GM12874 (cell line): Measurements from ENCODE around the gene MYCL.

Experiments
- TF ChIP-seq, protein P1 (sequence below): IDR thresholded peaks from 2 replicates; pipeline ENCODE4 v1.5.1; 2011; ENCODE audit warnings: low read depth, mild to moderate bottlenecking, control low read depth, low read length, moderate library complexity; ENCODE audit not compliant: insufficient read depth

Gene MYCL

DNA sequence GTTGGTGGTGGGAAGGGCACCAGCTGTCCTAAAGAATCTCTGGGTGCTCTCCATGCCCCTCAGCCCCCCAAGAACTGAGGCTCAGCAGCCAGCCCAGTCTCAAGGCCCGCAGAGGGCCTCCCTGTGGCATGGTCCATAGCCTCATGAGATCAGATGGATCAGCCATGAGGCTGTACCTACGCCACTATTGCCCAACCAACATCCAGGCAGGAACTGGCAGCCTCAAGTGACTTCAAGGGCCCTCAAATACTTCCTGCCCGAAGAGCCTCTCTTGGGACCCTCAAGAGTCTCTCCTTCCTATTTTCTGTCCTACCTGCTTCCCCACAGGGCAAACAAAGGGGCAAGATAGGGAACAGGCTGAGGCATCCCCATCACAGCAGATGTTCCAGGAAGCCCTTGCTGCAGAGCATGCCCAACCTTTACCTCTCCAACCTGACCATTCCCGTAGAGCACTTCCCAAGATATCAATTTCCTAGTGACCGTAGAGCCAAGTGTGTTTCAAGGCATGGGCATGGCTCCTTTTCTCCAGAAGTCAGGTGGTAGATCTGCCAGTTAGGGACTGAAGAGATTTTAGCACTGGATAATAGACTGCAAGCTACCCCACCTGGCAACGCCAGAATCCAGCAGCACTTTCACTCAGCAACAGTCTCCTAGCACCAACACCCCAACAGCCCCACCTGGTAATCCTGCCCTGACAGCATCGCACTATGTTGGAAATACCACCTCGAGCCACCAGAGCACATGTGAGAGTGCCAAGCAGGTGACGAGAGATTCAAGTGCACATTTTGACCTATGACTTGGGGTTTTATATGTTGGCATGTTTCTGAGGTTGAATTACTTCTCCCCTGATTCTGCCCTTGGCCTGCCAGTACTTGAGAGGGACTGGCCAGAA lies 39.5 kb upstream of the MYCL start:
- TF ChIP-seq, protein P1, sequence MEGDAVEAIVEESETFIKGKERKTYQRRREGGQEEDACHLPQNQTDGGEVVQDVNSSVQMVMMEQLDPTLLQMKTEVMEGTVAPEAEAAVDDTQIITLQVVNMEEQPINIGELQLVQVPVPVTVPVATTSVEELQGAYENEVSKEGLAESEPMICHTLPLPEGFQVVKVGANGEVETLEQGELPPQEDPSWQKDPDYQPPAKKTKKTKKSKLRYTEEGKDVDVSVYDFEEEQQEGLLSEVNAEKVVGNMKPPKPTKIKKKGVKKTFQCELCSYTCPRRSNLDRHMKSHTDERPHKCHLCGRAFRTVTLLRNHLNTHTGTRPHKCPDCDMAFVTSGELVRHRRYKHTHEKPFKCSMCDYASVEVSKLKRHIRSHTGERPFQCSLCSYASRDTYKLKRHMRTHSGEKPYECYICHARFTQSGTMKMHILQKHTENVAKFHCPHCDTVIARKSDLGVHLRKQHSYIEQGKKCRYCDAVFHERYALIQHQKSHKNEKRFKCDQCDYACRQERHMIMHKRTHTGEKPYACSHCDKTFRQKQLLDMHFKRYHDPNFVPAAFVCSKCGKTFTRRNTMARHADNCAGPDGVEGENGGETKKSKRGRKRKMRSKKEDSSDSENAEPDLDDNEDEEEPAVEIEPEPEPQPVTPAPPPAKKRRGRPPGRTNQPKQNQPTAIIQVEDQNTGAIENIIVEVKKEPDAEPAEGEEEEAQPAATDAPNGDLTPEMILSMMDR: no peak

DNA sequence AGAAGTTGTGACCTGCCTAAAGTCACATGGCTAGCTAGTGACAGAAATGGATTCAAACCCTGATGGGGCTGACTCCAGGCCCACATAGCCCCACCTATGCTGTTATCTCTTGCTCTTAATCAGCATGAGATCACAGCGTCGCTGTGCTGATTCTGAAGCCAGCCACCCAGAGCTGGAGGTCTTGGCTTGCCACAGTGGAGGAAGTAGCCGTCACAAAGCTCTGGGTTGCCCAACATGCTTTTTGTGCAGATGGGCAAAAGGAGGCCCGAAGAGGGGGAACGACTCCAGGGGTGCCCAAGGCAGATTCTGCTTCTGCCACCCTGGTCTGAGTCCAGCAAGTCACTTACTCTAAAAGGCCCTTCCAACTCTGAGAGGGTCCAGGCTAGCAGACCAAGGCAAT lies 38.5 kb upstream of the MYCL start:
- TF ChIP-seq, protein P1: no peak

DNA sequence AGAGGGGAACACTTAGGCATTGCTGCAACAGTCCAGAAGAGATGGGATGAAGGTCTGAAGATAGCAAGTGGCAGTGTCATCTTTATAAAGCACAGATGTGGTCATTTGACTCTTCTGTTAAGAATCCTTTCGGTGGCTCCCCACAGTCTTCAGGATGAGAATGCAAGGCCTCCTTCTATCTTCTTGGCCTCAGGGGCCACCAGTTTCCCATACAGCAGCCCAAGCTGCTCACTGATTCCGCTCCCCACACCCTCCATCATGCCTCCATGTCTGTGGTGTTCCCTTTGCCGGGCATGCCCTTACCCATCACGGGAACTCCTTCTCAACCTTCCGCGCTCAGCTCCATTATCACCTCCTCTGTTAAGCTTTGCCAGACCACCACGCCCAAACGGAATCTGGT lies 37.1 kb upstream of the MYCL start:
- TF ChIP-seq, protein P1: no peak

DNA sequence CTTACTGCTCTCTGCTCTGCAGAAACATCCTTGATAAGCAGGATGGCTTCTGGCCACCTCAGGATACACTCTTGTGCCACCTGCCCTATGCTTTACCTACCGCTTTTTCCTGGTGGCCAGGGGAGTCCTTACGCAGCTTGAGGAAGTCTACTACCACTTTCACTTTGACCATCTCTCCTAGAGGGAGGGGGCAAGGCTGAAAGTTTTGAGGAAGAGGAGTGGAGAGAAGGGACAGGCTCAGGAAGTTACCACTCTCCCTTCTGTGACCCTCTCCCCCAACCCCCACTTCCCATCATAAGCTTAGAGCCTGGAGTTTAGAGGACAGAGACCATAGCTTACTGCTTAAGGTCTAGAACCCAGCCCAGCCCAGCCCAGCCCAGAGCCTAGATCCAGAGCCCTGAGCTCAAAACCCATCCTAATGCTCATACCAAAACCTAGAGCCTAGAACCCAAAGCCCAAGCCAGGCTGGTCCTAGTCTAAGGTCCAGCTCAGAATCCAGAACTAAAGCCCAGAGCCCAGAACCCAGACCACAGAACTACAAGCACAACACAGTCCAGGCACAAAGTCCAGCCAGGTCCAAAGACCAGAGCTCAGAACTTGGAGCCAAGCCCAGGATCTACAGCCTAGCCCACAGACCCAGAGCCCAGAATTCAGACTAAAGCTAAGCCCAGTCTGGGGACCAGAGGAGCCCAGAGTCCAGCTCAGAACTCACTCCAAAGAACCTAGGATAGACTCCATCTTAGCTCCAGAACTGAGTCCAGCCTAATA lies 35.2 kb upstream of the MYCL start:
- TF ChIP-seq, protein P1: no peak

DNA sequence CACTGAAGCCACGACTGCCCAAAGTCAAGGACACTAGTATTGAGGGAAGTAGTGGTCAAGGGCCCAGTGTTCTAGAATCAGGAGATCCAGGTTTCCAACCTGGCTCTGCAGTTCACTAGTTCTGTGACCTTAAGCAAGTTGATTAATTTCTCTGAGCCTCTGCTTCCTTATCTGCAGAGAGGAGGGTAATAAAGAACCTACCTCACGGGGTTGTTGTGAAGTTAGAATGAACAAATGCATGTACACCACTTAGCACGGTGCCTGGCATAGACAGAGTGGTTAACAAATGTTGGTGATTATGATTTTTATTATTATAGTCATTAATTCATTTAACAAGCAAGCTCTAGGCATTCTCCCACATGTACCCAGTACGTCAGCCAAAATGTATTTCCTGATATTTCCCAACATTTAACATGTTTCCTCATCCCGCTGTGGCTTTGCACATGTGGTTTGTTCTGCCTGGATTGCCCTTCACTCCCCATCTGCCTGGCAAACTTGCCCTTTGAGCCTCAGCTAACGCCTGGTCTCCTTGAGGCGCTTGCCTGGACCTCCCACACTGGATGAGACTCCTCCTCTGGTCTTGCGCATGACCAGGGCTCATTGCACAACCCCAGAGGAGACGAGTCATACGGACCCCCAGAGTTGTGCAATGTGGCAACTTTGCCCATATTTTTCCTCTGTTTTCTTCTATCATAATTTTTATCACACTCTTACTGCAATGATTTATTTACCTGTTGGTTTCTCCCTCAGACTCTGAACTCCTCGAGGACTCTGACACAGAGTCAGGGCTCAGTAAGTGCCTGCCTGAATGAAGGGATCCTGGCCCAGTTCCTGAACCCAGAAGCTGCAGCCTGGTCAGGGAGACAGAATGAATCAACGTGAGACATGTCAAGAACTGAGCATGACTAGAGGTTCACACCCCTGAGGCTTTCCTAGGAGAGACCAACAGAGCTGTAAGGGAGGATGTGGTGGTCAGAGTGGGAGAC lies 32.5 kb upstream of the MYCL start:
- TF ChIP-seq, protein P1: no peak

DNA sequence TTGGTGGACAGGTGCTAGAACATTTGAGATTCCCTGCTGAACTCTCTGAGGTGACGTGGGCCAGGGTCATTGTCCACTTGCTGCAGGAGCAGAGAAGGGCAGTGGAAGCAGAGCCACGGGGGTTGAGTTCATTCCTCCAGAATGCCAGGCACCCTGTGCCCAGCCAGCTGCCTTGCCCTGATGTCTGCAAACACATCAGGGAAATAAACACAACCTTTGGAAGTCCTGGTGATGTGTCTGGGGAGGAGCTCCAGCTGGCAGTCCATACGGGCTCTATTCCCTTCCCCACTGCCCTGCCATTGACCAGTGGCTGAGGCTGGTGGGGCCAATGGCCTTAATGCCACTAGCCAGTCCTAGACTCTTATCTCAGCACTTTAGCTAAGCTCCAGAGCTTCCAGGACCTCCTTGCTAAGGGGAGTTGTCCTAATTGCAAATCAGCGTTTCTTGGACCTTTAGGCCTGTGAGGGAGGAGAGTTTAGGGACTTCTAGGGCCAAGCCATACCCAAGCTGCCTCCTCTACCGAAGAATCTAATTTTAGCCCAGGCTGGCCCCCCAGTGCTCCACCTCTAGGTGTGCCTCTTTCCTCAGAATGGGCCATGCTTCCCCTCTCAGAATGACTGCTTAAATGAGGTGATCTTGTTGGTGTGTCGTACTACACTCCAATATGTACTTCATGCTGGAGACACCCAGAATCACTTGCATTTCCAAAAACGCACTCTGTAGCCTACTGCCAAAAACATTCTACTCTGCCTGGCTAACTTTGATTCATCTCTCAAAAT lies 27.3 kb upstream of the MYCL start:
- TF ChIP-seq, protein P1: no peak
